ENCODE data around the gene ACSL3.
"Not testable (repeated sequence)": the region's sequence is repeated elsewhere in the genome, so short reads cannot be mapped to it uniquely, and the experiment has no call there.

Gene ACSL3

DNA sequence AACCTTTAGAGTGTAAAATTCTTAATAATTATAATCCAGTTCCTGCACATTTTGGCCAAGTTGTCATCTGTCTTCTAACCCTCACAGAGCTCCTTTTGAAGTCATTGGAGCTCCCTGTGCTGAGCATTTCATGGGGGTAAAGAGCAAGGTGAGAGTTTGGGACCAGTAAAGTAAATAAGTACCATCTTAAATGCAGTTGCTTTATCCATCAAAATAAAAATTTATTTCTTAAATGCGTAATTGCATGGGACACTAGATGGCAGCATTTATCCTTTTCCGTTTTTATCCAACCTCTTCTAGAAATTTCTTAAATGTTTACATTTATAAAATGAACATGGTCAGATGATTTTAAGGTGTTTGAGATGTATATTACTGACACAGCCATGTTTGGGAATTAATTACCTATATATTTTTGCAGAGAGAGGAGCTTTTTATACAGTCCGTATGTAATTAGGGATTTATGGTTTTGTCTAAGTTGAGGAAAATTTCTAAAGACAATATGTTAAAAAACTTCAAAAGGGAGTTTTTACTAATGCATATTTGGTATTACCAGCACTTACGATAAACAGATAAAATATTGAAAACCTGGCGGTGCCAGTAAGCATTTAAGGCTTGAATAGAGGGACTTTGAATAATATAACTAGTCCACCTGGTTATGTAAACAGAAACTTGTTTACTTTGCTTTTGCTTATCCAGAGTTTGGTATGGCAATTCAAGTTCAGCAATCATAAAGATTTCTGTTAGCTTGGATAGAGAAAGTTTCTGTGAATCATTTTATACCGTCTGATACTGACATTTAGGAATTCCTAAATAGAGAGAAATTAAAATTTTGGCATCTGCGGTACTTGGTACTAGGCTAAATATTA lies 54.5 kb downstream of the ACSL3 start:
- DNase-seq: no peak

DNA sequence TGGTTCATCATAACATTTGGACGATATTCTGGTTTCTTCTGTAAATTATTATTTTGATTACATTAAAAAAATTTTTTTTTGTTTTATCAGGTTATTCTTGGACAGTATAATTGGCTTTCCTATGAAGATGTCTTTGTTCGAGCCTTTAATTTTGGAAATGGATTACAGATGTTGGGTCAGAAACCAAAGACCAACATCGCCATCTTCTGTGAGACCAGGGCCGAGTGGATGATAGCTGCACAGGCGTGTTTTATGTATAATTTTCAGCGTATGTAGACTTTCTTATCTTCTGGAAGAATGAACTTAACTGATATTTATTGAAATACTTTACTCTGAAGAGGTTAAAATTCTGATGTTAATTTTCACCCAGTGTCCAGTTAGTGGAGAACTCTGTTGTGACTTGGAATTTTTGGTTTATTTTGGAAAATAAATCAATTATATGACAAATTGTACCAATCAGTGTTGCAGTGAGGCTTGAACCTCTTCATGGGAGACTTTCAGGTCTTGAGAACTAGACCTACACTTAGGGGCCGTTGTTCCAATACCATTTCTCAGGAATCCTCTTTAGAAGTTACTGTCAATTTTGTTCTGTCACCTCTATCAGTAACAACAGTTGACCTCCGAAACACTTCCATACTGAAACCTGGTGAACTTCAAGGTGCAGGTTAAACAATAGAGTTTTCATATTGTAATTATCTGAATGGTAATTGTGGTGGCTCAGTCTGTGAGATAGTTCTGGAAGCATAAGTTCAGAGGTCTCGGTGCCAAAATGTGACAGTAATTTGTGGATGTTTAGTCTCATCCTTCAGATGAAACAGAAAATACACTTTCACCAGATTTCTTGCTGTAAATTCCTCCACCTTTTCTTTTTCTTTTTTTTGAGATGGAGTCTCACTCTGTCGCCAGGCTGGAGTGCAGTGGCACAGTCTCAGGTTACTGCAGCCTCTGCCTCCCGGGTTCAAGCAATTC lies 55.7 kb downstream of the ACSL3 start:
- DNase-seq: no peak

DNA sequence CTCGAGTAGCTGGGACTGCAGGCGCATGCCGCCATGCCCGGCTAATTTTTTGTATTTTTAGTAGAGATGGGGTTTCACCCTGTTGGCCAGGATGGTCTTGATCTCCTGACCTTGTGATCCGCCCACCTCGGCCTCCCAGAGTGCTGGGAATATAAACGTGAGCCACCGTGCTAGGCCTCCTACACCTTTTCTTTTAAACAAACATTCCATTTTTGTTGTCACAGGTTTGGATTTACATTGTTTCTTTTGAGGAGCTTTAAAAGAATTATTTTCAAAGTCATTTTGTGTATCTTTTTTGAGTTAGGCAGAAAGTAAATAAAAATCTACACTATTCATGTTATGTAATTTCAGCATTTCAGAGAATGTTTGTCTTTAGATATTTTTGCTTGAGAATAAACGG lies 56.4 kb downstream of the ACSL3 start:
- not testable (repeated sequence) for DNase-seq

DNA sequence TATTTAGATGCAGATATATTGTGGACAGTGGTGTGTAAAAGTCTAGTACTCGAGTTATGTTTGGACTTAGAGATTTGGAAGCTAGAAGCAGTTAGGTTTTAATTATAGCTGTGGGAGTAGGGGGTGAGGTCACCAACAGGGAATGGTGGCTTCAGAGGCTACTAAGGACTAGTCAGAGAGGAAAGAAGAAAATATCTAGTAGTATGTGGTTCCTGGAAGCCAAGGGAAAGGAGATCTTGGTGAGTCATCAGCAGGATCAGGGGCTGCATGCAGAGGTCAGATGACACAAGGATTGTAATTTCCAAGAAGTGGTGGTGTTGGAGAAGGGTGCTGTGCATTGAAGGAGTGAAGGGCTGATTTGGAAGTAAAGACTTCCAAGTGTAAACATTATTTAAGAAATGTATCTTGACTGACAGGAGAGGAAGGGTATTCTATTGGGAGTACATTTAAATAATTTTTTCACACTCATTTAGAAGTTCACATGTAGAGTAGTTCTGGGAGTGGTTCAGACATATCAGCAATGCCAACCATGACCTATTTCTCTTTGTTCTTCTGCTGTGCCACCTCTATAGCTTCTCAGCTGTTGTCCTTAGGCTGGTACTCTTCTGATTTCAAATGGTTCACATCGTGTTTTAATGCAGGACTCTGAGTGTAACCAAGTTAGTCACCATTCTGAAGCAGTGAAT lies 59.1 kb downstream of the ACSL3 start:
- DNase-seq: no peak

DNA sequence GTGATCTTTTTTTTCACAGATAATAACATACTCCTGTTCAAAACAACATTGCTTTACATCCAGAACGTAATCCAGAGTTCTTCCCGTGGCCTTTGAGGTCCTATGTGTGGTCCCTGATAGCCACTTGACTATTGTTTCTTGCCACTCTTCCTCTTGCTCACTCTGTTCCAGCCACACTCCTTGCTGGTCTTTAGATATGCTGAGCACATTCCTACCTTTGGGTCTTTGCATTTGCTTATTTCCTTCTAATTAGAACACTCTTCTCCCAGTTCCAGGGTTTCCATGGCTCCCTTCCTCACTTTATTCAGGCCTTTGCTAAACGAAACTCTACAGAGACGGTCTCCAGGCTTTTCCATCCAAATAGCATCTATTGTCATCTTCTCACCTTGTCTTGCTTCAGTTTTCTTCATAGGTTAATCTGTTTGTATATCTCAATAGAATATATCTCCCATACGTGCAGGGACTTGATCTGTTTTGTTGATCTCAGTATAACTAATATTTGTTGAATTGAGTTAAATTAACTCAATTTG lies 59.9 kb downstream of the ACSL3 start:
- DNase-seq: no peak

DNA sequence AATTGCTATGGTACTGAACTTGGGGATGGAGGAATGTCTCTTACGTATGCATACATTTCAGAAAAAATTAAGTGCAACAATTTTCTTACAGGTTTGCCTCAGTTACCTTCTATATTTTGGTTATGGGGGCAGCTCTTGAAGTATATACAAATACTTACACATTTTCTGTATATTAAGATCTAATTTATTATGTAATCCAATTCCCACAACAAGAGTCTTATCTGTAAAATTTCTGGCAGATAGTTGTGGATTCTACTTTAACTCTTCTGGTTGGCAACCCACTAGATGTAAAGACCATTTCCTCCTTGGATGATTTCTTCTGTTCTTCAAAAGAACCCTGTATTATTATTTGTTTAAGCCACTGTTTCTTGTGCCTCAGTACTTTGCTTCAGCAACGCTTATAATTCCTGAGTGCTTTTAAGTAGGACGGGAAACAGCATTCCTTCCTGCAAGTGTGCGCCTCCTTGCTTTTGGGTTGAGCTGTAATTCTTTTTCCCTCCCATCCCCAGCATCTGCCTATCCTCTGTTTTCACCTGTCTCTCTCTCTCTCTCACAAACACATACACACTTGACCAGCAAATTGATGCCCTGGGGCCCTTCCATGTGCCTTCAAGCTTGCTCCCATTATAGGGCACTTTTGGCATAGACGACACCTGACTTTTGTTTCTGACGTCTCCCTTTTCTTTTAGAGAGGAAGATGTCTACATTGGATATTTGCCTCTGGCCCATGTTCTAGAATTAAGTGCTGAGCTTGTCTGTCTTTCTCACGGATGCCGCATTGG lies 61.4 kb downstream of the ACSL3 start:
- no peak for DNase-seq

DNA sequence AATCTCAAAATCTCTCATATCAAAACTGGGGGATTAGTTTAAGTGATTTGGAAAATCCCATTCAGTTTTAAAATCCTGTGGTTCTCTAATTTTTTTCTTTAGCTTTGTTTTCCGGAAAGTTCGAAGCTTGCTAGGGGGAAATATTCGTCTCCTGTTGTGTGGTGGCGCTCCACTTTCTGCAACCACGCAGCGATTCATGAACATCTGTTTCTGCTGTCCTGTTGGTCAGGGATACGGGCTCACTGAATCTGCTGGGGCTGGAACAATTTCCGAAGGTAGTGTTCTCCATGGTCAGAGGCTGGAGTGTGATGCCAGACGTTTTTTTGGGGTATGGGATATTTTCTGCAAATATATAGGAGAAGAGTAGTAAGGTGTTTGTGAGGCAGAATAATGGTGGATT lies 66.1 kb downstream of the ACSL3 start:
- DNase-seq: no peak

DNA sequence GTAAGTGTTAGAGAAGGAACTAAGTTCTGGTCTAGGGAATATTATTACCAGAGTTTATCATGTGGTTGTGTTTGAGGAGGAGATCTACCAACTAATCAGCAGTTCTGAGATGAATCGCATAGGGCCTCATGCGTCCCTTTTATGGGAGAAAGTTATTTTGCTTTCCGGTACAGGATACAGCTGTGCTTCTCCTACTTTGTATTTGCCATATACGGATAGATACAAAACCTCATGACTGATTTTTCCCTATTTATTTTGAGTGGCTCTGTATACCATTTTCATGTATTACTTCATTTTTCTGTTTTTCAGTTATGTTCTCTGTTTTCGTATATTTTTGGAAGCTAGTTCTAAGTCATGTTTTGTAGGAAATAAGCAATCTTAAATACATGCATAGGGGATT lies 66.8 kb downstream of the ACSL3 start:
- DNase-seq: no peak

DNA sequence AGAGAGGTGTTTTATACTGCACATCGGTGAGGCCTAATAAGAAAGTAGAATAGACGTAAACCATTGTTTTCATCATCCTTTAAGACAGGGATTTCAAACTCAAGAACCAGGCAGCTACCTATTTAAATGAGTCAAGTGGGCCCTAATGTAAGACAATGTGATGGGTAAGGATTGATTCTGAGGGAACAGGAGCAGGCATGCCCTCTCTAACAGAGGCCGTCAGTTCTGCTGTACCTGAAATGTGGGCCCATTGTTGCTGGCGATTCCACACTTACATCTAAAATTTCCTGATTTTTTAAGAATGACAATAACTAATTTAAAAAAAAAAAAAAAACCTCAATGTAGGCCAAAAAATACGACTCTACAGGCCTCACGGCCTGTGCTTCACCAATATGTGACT lies 67.5 kb downstream of the ACSL3 start:
- DNase-seq: no peak

DNA sequence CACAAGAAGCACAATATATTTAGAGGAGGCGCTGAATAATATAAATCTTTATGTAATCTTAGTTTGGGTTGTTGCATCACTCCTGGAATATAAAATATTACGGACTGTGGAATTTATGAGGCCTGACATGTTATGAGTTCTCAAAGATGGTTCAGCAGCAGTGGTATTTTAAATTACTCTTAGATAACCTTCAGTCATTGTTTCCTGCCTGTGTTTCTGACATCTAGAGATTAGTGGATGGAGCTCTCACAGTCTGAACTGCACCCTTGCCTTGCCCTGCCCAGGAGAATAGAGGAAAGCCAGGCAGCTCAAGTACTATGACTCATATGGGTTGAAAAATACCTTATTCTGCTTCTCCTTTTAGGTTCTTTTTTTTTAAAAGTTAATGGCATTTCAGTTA lies 70.0 kb downstream of the ACSL3 start:
- DNase-seq: no peak

DNA sequence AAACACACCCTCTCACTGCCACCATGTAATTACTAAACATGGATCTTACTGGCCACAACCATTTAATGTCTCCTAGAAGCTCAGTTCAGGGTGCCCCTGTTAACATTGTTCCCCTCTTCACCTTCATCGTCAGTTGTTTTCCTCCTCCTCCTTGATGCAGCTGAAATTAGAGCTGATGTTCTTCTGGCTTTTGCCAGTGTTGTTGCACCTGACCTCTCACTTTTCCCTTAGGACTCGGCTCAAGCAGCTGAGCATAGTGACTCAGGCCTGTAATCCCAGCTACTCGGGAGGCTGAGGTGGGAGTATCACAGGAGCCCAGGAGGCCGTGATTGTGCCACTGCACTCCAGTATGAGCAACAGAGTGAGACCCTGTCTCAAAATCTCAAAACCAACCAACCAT lies 70.8 kb downstream of the ACSL3 start:
- DNase-seq: no peak

DNA sequence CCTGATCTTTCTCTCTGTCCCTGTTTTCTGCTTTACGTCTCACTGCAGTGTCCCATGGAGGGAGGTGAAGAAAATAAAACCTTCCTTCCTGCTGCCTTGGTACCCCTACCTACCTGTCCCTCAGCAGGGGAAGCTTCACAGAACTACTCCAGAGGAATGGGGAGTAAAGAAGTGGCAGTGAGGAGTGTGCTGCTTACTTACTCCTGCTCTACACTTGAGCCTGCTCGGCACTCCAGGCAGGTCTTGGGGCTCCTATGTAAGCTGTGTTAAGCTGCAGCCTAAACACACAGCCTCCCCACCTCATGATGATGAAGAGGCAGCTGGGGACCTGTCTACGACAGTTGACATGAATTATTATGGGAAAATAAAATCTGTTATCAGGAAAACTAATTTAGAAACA lies 72.6 kb downstream of the ACSL3 start:
- DNase-seq: no peak

DNA sequence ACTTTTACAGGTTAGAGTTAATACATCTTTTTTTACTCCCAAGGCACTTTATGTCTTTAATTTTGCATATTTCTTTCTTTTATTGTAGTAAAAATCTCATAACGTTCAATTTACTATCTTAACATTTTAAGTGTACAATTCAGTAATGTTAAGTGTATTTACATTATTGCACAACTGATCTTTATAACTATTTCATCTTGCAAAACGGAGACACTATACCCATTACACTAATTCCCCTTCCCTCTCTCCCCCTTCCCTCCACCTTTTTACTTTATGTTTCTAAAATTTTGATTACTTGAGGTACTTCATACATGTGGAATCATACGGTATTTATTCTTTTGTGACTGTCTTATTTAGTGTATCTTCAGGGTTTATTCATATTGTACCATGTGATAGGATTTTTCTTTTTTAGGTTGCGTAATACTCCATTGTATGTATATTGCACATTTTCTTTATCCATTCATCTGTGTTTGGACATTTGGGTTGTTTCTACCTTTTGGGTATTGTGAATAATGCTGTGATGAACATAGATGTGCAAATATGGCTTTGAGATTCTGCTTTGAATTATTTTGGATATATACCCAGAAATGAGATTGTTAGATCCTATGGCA lies 75.0 kb downstream of the ACSL3 start:
- DNase-seq: no peak

DNA sequence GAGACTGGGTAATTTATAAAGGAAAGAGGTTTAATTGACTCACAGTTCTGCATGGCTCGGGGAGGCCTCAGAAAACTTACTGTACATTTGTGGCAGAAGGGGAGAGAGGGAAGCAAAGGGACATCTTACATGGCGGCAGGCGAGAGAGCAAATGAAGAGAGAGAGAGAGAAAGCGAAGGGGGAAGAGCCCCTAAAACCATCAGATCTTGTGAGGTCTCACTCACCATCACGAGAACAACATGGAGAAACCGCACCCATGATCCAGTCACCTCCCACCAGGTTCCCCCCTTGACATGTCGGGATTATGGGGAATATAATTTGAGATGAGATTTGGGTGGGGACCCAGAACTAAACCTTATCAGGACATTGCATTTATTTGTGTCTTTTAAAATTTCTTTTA lies 75.9 kb downstream of the ACSL3 start:
- no peak for DNase-seq

DNA sequence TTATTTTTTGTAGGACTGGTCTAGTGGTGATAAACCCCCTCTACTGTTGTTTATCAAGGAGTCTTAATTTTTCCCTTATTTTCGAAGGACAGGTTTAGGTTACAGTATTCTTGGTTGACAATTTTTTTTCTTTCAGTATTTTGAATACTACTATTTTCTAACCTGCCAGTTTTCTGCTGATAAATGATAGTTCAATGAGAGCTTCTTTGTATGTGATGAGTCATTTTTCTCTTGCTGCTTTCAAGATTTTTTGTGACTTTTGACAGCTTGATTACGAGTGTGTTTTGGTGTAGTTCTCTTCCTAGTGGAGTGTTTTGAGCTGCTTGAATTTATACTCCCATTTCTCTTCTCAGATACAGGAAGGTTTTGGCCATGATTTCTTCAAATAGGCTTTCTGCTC lies 77.5 kb downstream of the ACSL3 start:
- no peak for DNase-seq

DNA sequence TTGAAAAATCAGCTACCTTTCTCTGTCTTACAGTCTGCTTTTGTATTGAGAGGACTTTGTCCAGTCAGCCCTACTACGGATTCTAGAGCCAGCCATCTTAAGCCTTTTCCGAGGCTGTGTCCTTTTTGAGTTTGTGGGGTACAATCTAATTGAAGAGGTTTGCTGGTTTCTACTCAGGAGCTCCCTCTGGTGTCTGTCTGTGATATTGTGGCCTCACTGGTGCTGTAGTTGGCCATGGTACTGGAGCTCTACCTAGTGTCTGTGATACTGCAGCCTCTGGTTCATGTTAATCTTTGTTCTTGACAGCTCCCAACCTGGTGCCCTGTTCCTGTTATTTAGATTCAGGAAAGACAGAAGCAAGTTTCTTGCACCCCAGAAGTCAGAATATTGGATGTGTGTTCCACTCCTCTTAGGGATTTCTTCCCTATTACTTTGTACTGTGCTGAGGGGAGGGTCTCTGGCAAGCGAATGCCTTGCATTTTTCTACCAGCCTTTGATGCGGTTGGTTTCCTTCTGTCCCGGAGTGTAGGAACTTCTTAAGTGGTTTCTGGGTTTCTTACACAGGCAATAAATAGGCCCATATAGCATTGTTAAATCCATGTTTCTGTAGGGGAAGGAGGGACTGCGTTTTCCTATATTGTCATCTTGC lies 78.5 kb downstream of the ACSL3 start:
- peak in 4 of 5 donors; percentile 5 to 55 (median 29) for DNase-seq

DNA sequence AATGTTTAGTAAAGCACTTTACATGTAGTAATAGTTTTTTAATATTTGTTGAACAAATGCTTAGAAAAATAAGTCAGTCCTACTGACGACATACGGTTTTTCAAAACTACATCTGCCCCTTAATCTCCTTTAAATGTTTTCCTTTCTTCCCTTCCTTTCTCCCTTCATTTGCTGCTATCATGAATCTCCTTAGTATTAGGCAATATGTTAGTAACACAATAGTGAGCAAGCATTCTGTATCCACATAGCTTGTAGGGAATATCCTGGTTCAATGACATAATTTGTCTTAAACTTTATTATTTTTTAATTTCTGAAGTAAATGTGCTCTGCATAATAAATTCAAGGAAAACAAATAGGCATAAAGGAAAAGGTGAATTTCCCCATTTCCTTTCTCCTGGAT lies 79.1 kb downstream of the ACSL3 start:
- no peak for DNase-seq

DNA sequence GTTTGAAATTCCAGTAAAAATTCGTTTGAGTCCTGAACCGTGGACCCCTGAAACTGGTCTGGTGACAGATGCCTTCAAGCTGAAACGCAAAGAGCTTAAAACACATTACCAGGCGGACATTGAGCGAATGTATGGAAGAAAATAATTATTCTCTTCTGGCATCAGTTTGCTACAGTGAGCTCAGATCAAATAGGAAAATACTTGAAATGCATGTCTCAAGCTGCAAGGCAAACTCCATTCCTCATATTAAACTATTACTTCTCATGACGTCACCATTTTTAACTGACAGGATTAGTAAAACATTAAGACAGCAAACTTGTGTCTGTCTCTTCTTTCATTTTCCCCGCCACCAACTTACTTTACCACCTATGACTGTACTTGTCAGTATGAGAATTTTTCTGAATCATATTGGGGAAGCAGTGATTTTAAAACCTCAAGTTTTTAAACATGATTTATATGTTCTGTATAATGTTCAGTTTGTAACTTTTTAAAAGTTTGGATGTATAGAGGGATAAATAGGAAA lies 80.7 kb downstream of the ACSL3 start:
- no peak for DNase-seq

DNA sequence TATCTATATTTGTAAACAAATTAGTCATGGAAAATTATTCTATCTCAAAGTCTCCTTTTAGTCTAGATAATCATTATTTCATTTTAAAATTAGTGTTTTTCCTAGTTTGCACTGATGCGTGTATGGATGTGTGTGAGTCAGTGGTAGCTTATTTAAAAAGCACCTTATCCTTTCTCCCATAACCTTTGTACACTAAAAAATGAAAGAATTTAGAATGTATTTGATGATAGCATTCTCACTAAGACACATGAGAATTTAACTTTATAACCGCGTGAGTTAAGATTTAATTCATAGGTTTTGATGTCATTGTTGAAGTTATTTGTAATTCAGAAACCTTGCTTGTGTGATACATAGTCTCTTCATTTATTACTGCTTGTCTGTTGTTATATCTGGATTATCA lies 81.7 kb downstream of the ACSL3 start:
- DNase-seq: no peak

DNA sequence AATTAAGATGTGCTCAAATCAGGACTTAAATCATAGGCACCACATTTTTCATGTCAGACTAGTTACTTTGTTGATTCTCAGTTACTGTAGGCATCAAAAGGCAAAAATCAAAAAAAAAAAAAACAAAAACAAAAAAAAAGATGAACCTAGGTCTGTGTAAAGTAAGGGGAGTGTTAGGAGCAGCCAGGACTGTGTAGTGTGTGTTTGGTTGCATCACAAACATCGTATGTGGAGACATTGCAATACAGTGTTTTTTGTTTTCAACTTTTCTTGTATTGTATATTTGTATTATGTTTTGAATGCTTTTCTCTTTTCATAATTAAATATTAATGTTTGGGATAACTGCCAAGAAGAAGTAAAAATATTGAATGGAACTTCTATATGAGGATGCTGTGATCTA lies 82.1 kb downstream of the ACSL3 start:
- DNase-seq: no peak

DNA sequence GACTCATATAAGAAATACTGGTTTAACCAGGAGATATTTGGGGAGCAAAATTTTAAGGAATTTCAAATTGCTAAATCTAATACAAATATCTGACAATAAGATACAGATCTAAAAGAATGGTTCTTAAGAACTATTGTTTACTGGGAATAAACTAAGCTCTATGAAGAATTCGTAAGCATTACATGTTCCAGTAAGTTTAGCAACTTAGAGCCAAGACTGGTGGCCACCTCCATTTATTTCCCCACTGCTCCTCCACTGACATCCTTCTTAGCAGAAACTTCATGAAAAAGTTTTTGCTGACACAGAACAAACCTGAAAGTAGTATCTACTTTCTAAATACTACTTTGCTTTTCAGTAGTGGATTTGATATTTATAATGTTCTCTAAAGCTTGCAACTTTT lies 83.0 kb downstream of the ACSL3 start:
- no peak for DNase-seq

Data from T-helper 1 cell (primary cell).